GM08714 (cell line): ENCODE data around the gene CAPN10.
"Not testable (repeated sequence)": the region's sequence is repeated elsewhere in the genome, so short reads cannot be mapped to it uniquely, and the experiment has no call there.

Experiments
- H3K4me3 ChIP-seq: fragments of 200-500 bp; sonication (Bioruptor generic); 2 replicates; pipeline ENCODE4 v1.5.1; 2014; ENCODE audit warnings: mild to moderate bottlenecking, low read length, inconsistent platforms
- ZNF274 ChIP-seq: IDR thresholded peaks from 2 replicates; pipeline ENCODE4 v1.6.1; 2012; ENCODE audit warnings: mild to moderate bottlenecking, low read depth, low read length

CAPN10 gene

DNA sequence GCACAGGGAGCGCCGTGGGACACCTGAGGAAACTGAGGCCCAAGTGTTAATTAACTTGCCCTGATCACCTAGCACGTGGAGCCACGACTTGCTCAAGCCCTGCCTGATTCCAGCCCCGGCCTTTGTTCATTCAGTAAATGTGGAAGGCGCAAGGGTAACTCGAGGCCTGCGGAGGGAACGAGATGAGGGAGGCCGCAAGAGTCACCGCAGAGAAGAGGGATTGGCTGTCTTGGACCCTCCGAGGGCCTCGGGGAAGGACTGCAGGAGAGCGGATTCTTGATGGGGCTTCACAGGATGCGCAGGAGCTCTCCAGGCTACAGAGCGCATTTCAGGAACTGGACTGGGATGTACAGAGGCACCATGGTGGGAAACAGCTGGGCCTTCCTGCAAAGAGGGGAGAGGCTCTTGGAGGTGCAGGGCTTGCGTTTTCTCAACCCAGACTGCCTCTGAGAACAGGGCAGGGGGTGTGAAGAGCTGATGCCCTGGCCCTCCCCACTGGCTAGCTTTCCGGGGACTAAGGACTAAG, 28.2 kb upstream of the CAPN10 start:
- TF ChIP-seq ZNF274: no peak
- no peak overlapping the region; the same call in 1 of the 2 replicates for H3K4me3 ChIP-seq

- TF ChIP-seq ZNF274: no peak
- peak overlapping the region; percentile 41; the same call in 1 of the 2 replicates for H3K4me3 ChIP-seq
Measured at GRCh38 chr2:240559286-240559685, 27.2 kb upstream of the CAPN10 start.

DNA sequence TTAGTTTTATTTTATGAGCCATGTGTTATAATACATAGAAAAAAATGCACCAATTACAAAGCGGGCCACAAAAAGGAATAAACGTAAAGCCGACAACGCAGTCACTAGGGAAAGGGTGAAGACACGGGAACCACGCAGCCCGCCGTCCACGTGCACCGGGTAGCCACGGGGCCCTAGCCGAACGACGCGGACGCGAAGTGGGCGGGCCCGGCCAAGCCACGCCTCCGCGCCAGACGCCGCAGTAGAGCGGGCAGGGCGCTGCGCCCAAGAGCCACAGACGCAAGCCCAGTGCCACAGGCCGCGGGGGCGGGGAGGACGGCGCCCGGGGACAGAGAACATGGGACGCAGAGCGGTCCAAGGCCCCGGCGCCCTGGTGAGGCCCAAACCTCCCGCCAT, 26.5 kb upstream of the CAPN10 start, which contains the start of gene DUSP28:
TSS of gene DUSP28 (plus strand) at position 274 of the 396 bp plus-strand sequence. CDS start 328 bp downstream, outside the sequence.
- no peak for TF ChIP-seq ZNF274
- peak within 1 kb of the TSS; percentile 95 for H3K4me3 ChIP-seq

DNA sequence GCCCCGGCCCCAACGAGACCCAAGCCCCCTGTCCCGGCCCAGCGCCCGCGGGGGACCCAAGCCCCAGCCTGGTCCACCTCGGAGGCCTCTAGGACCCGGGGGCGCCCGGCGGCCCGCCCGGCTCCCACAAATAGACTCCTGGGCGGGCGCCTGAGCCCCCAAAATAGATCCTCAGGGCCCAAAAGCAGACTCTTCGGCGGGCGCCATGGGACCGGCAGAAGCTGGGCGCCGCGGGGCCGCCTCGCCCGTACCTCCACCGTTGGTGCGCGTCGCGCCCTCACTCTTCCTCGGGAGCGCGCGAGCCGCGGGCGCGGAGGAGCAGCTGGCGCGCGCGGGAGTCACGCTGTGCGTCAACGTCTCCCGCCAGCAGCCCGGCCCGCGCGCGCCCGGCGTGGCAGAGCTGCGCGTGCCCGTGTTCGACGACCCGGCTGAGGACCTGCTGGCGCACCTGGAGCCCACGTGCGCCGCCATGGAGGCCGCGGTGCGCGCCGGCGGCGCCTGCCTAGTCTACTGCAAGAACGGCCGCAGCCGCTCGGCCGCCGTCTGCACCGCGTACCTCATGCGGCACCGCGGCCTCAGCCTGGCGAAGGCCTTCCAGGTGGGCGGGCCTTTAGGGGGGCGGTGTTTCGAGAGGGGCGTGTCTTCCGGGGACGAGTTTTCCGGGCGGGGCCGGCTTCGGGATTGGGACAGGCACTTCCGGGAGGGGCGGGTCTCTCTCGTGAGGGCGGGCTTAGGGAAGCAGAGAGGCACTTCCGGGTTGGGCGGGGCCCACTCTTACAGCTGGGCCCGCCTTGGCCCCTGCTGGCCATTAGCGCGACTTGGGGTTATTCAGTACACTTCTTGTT, 25.8 kb upstream of the CAPN10 start:
- no peak for TF ChIP-seq ZNF274
- H3K4me3 ChIP-seq: peak overlapping the region; percentile 95

- TF ChIP-seq ZNF274: no peak
- peak overlapping the region; percentile 95 for H3K4me3 ChIP-seq
Measured at GRCh38 chr2:240561325-240561971, 25.1 kb upstream of the CAPN10 start.

DNA sequence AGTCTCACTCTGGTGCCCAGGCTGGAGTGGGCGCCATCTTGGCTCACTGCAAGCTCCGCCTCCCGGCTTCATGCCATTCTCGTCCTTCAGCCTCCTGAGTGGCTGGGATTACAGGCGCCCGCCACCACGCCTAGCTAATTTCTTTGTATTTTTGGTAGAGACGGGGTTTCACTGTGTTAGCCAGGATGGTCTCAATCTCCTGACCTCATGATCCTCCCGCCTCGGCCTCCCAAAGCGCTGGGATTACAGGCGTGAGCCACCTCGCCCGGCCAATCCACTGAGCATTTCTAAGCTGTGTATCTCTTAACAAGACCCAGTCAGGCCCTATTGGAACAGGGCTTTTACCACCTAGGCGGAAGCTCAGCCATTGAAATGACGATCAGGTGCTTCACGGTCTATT, 23.3 kb upstream of the CAPN10 start:
- H3K4me3 ChIP-seq: not testable (repeated sequence)

- TF ChIP-seq ZNF274: no peak
- no peak overlapping the region for H3K4me3 ChIP-seq
Measured at GRCh38 chr2:240563951-240564560, 22.5 kb upstream of the CAPN10 start.

- H3K4me3 ChIP-seq: peak overlapping the region; percentile 33; the same call in 1 of the 2 replicates
Measured at GRCh38 chr2:240564561-240565332, 21.8 kb upstream of the CAPN10 start.

GRCh38 chr2:240565333-240566202, 21.0 kb upstream of the CAPN10 start:
- H3K4me3 ChIP-seq: peak overlapping the region; percentile 33; the same call in 1 of the 2 replicates

More at GRCh38 chr2:240564561-240565332, 21.8 kb upstream of the CAPN10 start:
- no peak for TF ChIP-seq ZNF274

DNA sequence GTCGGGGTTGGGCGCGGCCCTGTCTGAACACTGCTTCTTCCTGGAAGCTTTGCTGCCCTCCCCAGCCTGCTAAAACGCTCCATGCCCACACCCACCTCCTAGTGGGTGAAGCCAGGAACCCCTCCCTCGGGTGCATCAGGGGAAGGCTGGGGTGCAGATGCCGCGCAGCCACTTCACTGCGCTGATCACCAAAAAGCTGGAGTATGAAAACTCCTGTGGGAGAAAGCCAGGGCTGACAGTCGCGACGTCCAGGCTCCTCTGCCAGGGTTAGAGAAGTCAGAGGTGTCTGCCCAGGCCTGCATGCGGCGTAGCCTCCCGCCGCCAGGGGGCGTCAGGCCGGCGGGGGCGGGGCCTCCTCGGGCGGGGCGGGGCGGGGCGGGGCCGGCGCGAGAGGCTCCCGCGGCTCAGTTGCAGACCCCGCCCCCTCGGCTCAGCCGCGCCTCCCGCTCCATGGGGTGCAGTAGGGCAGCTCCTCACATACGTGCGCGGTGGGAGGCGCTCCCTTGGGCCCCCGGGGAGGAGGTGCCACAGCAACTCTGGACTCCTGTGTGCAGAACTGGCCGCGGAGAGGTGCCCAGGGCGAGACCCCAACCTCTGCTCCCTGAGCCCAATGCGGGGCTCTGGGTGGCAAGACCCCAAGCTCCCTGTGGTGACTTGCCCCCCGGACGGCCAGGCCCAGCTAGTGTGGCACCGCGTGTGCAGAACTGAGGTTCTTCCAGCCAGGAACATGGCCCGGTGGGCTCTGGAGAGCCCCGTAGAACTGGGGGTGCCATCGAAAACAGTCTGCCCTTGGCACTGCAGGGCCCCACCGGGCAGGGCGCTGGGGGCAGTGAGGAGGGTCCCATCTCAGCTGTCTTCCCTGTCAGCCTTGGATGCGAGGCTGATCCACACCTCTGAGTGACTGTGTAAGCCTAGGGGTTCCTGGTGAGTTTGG, 20.1 kb upstream of the CAPN10 start:
- no peak for TF ChIP-seq ZNF274
- H3K4me3 ChIP-seq: peak overlapping the region; percentile 62; the same call in 1 of the 2 replicates

More at GRCh38 chr2:240565333-240566202, 21.0 kb upstream of the CAPN10 start:
- no peak for TF ChIP-seq ZNF274

- TF ChIP-seq ZNF274: no peak
- H3K4me3 ChIP-seq: peak overlapping the region; percentile 62; the same call in 1 of the 2 replicates
Measured at GRCh38 chr2:240567137-240567871, 19.2 kb upstream of the CAPN10 start.
